Kidney (tissue), 14 donors: ENCODE data around the gene EPS8L3. TPM values are rescaled to one million over a fixed set of nuclear protein-coding genes. Genes with fewer than 3 reads are reported as not detected.

Experiments used
- DNase-seq, 5 donors: peaks; one replicate each; pipeline ENCODE4 v3.0.0-alpha.2; 2013 to 2020
- FAIRE-seq: peaks from 2 replicates; lab custom pipeline; 2012; peaks lifted over from hg19 to GRCh38; lab: Jason Lieb, UNC
- H3K27ac ChIP-seq, 2 donors: one replicate each; pipeline ENCODE4 v1.7.0; 2013; ENCODE audit warnings: low read depth in 2 of 2, low read length in 2 of 2, inconsistent platforms in 1 of 2
- H3K27me3 ChIP-seq: one replicate; pipeline ENCODE4 v1.7.1; 2013; ENCODE audit warnings: low read length, inconsistent platforms; ENCODE audit not compliant: control insufficient read depth, insufficient read depth
- H3K36me3 ChIP-seq, 3 donors: one replicate each; pipeline versions ENCODE4 v1.7.0 to v1.7.1; 2013; ENCODE audit warnings: low read length in 3 of 3, control low read depth in 1 of 3, inconsistent platforms in 1 of 3; ENCODE audit not compliant: insufficient read depth in 3 of 3, control insufficient read depth in 2 of 3
- H3K4me1 ChIP-seq, 3 donors: one replicate each; pipeline versions ENCODE4 v1.7.0 to v1.7.1; 2013; ENCODE audit warnings: low read length in 3 of 3, inconsistent platforms in 1 of 3, low read depth in 1 of 3; ENCODE audit not compliant: control insufficient read depth in 2 of 3, insufficient read depth in 2 of 3
- H3K4me3 ChIP-seq, 3 donors: one replicate each; pipeline versions ENCODE4 v1.7.0 to v1.8.1; 2013; ENCODE audit warnings: low read length in 3 of 3, control low read depth in 1 of 3, inconsistent platforms in 1 of 3
- H3K9ac ChIP-seq, 3 donors: one replicate each; pipeline versions ENCODE4 v1.7.0 to v1.7.1; 2013; ENCODE audit warnings: low read length in 3 of 3, control low read depth in 1 of 3, inconsistent platforms in 1 of 3
- H3K9me3 ChIP-seq, 3 donors: one replicate each; pipeline versions ENCODE4 v1.7.0 to v1.7.1; 2013; ENCODE audit warnings: low read length in 3 of 3, control low read depth in 1 of 3, inconsistent platforms in 1 of 3; ENCODE audit not compliant: control insufficient read depth in 2 of 3, insufficient read depth in 1 of 3
- intact Hi-C: fragments of 100-400 bp; cut with DNase I; formaldehyde crosslinking; loops from one replicate; pipeline ENCODE4 v1.11.1; 2022
- polyA plus RNA-seq: library from polyadenylated mRNA; stranded (reverse); fragments of 350-450 nt; fragmentation: Illumina TruSeq; extraction: RNeasy Lipid Tissue Mini Kit (QIAGEN cat#74804); gene quantifications from one replicate; pipeline ENCODE4 v1.2.3, GENCODE V29; 2014; ENCODE audit warnings: low read depth, low replicate concordance; ENCODE audit not compliant: insufficient read depth
- total RNA-seq: library from RNA; stranded (reverse); fragmentation: NEBNext Ultra II Directional; extraction: Animal tissue kit (Norgen Biotek cat#: 25700); gene quantifications from one replicate; pipeline ENCODE4 v1.2.1, GENCODE V29; 2021
- TF ChIP-seq, protein P1 (sequence below): IDR thresholded peaks from 3 replicates; pipeline ENCODE4 v1.5.1; 2012; ENCODE audit warnings: mild to moderate bottlenecking, moderate library complexity, borderline replicate concordance; ENCODE audit not compliant: insufficient read depth; ENCODE audit errors: extremely low read depth
- donor health status: control.
- donor health status: control.
- donor health status: control.
- donor health status: control.
- donor health status: control.
- donor health status: DM: yes; HTN: yes; CAD: no.
- donor health status: Normal renal cell carcinoma (clear cell type).

The EPS8L3 gene
- total and polyA plus RNA-seq, 2 donors from 2014 or later, result 1.8 TPM; not detected in 1

DNA sequence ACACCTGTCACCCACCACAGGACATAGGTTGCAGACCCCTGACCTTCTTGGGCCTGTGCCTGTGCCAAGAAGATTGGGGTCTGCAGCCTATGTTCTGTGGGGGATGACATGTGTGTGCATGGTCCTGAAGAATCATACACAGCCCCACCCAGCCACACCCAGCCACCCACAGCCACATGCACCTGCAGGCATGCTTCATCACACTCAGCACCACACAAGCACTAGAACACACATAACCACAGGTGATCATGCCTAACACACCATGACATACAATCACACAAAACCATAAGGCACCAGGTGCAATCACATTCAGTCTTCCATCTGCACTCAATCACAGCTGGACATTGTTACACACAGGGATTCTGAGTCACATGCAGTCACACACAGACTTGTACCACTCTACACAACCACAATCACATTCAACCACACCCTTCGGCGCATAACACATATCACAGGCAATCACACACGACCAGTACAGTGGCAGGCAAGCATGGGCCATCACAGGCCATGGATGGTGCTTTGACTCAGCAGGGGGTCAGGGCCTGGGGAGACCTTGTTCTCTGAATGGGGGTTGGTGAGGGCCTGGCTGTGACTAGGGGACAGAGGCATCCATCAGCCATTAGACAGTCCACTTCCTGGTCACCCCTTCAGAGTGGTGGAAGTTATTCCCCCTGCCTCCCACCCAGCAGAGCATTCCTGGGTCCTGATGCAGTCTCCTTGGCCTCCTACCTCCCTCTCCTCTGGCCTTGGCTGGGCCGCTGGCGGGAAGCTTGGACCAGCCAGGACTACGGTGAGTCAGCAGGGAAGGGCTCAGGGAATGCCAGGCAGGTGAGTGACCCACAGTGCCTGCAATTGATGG lies 44.3 kb upstream of the EPS8L3 start:
- intact Hi-C loops, result no loop called here

DNA sequence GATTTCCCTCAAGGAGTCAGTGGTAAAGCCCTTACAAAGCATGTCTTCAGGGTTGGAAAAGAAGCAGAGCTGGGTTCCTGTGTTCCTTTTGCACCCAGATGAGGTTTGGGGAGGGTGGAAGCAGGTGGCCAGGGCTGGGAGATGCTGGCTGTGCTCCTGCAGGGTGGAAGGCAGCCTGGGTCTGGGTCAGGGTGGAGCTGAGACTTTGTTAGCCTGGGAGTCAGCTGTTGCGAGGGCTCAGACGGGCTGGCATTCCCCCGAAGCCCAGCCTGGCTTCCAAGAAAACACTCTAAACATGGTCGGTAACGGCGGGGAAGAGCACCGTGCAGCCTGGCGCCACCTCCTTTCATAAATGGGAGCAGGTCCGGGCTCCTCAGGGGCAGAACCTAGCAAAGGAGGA lies 43.7 kb upstream of the EPS8L3 start:
- DNase-seq (peak in 2 of 5 donors; percentile 23 to 46), FAIRE-seq (no peak)
- intact Hi-C loops, result no loop called here
- H3K4me3 ChIP-seq, result no peak overlapping the region
- H3K36me3 ChIP-seq, result no peaks in the 10 kb centered on the region
- H3K27me3 ChIP-seq, result no peaks in the 10 kb centered on the region
- no peaks in the 10 kb centered on the region for H3K9me3 ChIP-seq
- TF ChIP-seq, protein P1, sequence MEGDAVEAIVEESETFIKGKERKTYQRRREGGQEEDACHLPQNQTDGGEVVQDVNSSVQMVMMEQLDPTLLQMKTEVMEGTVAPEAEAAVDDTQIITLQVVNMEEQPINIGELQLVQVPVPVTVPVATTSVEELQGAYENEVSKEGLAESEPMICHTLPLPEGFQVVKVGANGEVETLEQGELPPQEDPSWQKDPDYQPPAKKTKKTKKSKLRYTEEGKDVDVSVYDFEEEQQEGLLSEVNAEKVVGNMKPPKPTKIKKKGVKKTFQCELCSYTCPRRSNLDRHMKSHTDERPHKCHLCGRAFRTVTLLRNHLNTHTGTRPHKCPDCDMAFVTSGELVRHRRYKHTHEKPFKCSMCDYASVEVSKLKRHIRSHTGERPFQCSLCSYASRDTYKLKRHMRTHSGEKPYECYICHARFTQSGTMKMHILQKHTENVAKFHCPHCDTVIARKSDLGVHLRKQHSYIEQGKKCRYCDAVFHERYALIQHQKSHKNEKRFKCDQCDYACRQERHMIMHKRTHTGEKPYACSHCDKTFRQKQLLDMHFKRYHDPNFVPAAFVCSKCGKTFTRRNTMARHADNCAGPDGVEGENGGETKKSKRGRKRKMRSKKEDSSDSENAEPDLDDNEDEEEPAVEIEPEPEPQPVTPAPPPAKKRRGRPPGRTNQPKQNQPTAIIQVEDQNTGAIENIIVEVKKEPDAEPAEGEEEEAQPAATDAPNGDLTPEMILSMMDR, result no peak
- no peaks in the 10 kb centered on the region for H3K4me1 ChIP-seq
- no peak overlapping the region for H3K27ac ChIP-seq
- H3K9ac ChIP-seq, result no peak overlapping the region

More for the DNA sequence above, 44.3 kb upstream of the EPS8L3 start:
- no peaks in the 10 kb centered on the region for H3K27me3 ChIP-seq
- no peaks in the 10 kb centered on the region for H3K4me1 ChIP-seq
- peak in 2 of 5 donors; percentile 14 to 78 for DNase-seq
- H3K27ac ChIP-seq, result no peak overlapping the region
- H3K36me3 ChIP-seq, result no peaks in the 10 kb centered on the region
- FAIRE-seq, result no peak
- no peak overlapping the region for H3K4me3 ChIP-seq
- TF ChIP-seq, protein P1, result no peak
- no peak overlapping the region for H3K9ac ChIP-seq
- H3K9me3 ChIP-seq, result no peaks in the 10 kb centered on the region

DNA sequence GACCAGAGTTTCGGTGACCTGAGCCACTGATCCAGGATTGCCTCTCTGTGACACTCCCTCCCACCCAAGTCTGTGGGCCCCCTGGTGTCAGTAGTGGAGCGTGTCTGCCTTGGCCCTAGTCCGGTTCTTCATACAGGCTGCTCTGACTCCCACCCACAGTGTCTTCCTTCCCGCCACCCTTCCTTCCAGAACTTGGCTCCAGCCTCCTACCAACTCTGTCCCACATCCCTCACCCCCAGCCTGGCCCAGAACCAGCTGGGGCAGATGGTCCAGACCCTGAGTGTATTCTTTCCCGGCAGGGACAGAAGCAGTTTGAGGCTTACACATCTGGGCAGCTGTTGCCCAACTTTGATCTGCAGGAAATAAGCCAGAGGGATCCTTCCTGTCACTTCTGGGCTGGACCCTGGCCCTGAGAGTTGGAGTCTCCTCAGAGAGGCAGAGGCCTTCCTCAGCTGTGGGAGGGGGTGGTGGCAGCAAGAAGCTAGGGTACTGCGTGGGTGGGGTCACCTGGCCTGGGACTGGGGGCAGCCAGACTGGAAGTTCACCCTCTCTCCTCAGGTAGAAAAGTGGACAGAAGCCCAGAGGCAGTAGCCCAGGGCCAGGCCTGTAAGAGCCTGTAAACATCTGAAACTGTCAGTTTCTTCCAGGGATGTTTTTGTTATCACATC lies 43.1 kb upstream of the EPS8L3 start:
- H3K27me3 ChIP-seq, result no peaks in the 10 kb centered on the region
- intact Hi-C loops, result no loop called here
- FAIRE-seq, result no peak
- H3K9ac ChIP-seq, result no peak overlapping the region
- TF ChIP-seq, protein P1, result no peak
- no peaks in the 10 kb centered on the region for H3K36me3 ChIP-seq
- no peaks in the 10 kb centered on the region for H3K4me1 ChIP-seq
- H3K27ac ChIP-seq, result no peak overlapping the region
- no peaks in the 10 kb centered on the region for H3K9me3 ChIP-seq
- H3K4me3 ChIP-seq, result no peak overlapping the region
- DNase-seq, result peak in 2 of 5 donors; percentile 30 to 64
